PC-3 (cell line): ENCODE results near the gene TGFB1I1. TPM values are rescaled to one million over a fixed set of nuclear protein-coding genes. Genes with fewer than 3 reads are reported as not detected.

Source experiments
- ATAC-seq: fragments of 200-7000 bp; cut with Tn5 transposase; 2 replicates; pipeline ENCODE4 v1.9.1; 2020; ENCODE audit warnings: mild to moderate bottlenecking, moderate library complexity
- BruUV-seq: library from RNA; stranded (reverse); fragments of 400-500 nt; replicated peaks from 2 replicates; lab custom pipeline; 2021; lab: Mats Ljungman, UMichigan
- CTCF ChIA-PET: fragments of 300-600 bp; sonication (Branson Sonifier 250); formaldehyde crosslinking; loops from one replicate; lab custom pipeline; 2022; ENCODE audit warnings: antibody characterized with exemption; lab: Charles Lee
- POLR2A ChIA-PET: fragments of 300-600 bp; sonication (Branson Sonifier 250); formaldehyde crosslinking; loops from one replicate; lab custom pipeline; 2022; ENCODE audit warnings: antibody characterized with exemption; ENCODE audit not compliant: unreplicated experiment; lab: Charles Lee
- DNase-seq: peaks from one replicate; pipeline ENCODE4 v3.0.0-alpha.2; 2015
- H2AFZ ChIP-seq: fragments of 300-600 bp; sonication (generic); 2 replicates; pipeline ENCODE4 v1.6.0; 2016; ENCODE audit warnings: antibody characterized with exemption, low read length
- H3F3A ChIP-seq: fragments of 300-600 bp; sonication (generic); one replicate; pipeline ENCODE4 v1.6.0; 2017; ENCODE audit warnings: antibody characterized with exemption, low read length, control low read depth, mild to moderate bottlenecking; ENCODE audit not compliant: unreplicated experiment
- H3K27ac ChIP-seq: fragments of 300-600 bp; sonication (generic); 2 replicates; pipeline ENCODE4 v1.5.1; 2016; ENCODE audit warnings: mild to moderate bottlenecking, low read length
- H3K27me3 ChIP-seq: fragments of 300-600 bp; sonication (generic); 2 replicates; pipeline ENCODE4 v1.6.1; 2016; ENCODE audit warnings: low read length, mixed read lengths
- H3K36me3 ChIP-seq: fragments of 300-600 bp; sonication (generic); 2 replicates; pipeline ENCODE4 v1.6.1; 2016; ENCODE audit warnings: low read depth, mixed run types, low read length, mixed read lengths
- H3K4me1 ChIP-seq: fragments of 300-600 bp; sonication (generic); 2 replicates; pipeline ENCODE4 v1.5.1; 2016; ENCODE audit warnings: low read length; ENCODE audit not compliant: insufficient read depth
- H3K4me2 ChIP-seq: fragments of 300-600 bp; sonication (generic); 2 replicates; pipeline ENCODE4 v1.6.0; 2016; ENCODE audit warnings: low read length
- H3K4me3 ChIP-seq: fragments of 300-600 bp; sonication (generic); 2 replicates; pipeline ENCODE4 v1.5.1; 2016; ENCODE audit warnings: mild to moderate bottlenecking, low read length, mixed read lengths
- H3K79me2 ChIP-seq: fragments of 300-600 bp; sonication (generic); 2 replicates; pipeline ENCODE4 v1.6.1; 2017; ENCODE audit warnings: low read length, mixed read lengths
- H3K9ac ChIP-seq: fragments of 300-600 bp; sonication (generic); 2 replicates; pipeline ENCODE4 v1.6.0; 2016; ENCODE audit warnings: mild to moderate bottlenecking, low read length
- H3K9me2 ChIP-seq: fragments of 300-600 bp; sonication (generic); replicated peaks from 2 replicates; pipeline ENCODE4 v1.6.1; 2016; ENCODE audit warnings: mixed run types, low read length, mixed read lengths
- H3K9me3 ChIP-seq: fragments of 300-600 bp; sonication (generic); 2 replicates; pipeline ENCODE4 v1.6.1; 2016; ENCODE audit warnings: low read length, mixed read lengths
- H4K20me1 ChIP-seq: fragments of 300-600 bp; sonication (generic); 2 replicates; pipeline ENCODE4 v1.6.1; 2016; ENCODE audit warnings: low read length, mixed read lengths
- CTCF ChIP-seq: fragments of 300-600 bp; sonication (generic); conservative IDR thresholded peaks from 2 replicates; pipeline ENCODE4 v1.5.1; 2017; ENCODE audit warnings: antibody characterized with exemption, low read depth, mild to moderate bottlenecking, low read length
- EZH2 ChIP-seq: fragments of 300-600 bp; sonication (generic); IDR thresholded peaks from one replicate; pipeline ENCODE4 v1.6.1; 2017; ENCODE audit warnings: antibody characterized with exemption, mild to moderate bottlenecking, low read length; ENCODE audit not compliant: unreplicated experiment
- EZH2phosphoT487 ChIP-seq: fragments of 300-600 bp; sonication (generic); IDR thresholded peaks from 2 replicates; pipeline ENCODE4 v1.6.1; 2018; ENCODE audit warnings: mild to moderate bottlenecking, antibody characterized with exemption, low read length, borderline replicate concordance
- intact Hi-C: fragments of 100-400 bp; cut with micrococcal nuclease; formaldehyde crosslinking; loops from 2 replicates; pipeline ENCODE4 v1.9.0; 2023
- total RNA-seq: library from RNA; depleted of rRNA; stranded (reverse); fragments of >200 nt; gene quantifications from 2 replicates; pipeline ENCODE4 v1.2.3, GENCODE V29; 2014

The TGFB1I1 gene
- total RNA-seq, 1 experiment from 2014 or later = 11.2 TPM

- DNase-seq (no peak), ATAC-seq (no peak)
- Histone ChIP-seq H3K4me3 (peak overlapping the region; percentile 77), H2AFZ (peak overlapping the region; percentile 91), H3K79me2 (peaks cover 17% of the 10 kb centered on the region; the same call in 1 of the 2 replicates), H3K27me3 (no peaks in the 10 kb centered on the region), H3K27ac (no peak overlapping the region), H3K9me2 (no peaks in the 10 kb centered on the region), H3K9me3 (no peaks in the 10 kb centered on the region), H3K36me3 (no peaks in the 10 kb centered on the region), H3F3A (no peaks in the 10 kb centered on the region), H3K4me1 (peaks cover 18% of the 10 kb centered on the region), H3K9ac (peak overlapping the region; percentile 96), H4K20me1 (no peaks in the 10 kb centered on the region), H3K4me2 (peak overlapping the region; percentile 78)
- POLR2A ChIA-PET = no interaction called here
- no TSS peak for BruUV-seq
- intact Hi-C loops = loop anchor here (2.0 to 10.0 kb wide), 3 partner anchors 239 to 386 kb away; partner anchors contain the start of genes PYCARD, ZNF646 and ZNF668
- TF ChIP-seq EZH2 = no peak
- TF ChIP-seq EZH2phosphoT487 = no peak
- no peak for TF ChIP-seq CTCF
- CTCF ChIA-PET = no interaction called here
Observed at GRCh38 chr16:31458073-31458843, 13.7 kb upstream of the TGFB1I1 start.

DNA sequence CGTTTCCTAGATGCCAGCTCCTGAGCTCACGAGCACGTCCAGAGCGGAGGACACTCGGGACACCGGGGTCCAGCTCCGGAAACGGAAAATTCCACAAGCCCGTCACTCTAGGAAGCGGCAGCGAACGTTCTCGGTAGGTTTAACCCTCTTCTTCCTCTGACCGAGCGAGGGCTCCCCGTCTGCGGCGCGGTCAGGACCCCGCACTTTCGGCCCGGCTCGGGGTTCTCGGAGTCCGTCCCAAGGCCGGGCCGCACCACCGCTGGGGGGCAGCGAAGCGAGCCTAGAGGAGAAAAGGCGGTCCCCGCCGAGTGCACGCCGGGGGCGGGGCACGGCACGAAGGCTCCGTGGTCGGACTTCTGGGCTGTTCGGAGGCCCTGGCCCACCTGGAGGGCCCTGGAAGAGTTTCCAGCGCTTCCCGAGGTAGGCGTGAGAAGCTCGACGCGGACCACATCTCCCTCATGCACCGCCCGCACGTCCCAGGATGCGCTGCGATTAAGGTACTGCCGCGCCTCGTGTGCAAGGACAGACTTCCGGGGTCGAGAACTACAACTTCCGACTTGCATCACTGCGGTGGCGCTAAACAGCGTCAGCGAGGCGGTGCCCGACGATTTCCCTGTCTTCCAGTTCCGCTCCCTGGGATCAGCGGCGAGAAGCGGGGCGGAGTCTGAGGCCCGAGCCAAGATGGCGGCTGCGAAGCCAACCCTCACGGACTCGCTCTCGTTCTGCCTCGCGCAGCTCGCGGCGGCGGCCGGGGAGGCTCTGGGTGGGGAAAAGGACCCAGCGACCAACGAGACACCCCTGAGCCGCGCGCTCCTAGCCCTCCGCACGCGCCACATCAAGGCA, 12.9 kb upstream of the TGFB1I1 start, which contains the start of gene ARMC5:
Gene ARMC5 (plus strand): TSS at position 658 of the 843 bp plus-strand sequence. CDS start 24 bp downstream, at position 682.
- intact Hi-C loops = loop anchor here (2.0 to 10.0 kb wide), 3 partner anchors 238 to 387 kb away; partner anchors contain the start of genes PYCARD, ZNF646 and ZNF668

More for the DNA sequence above, 12.9 kb upstream of the TGFB1I1 start, which contains the start of gene ARMC5:
- ChIA-PET CTCF (no interaction called here), POLR2A (no interaction called here)
- ATAC-seq (peak; percentile 84), DNase-seq (peak; percentile 90)
- peak within 1 kb of the TSS; percentile 91 for H3K4me2 ChIP-seq
- no peaks in the 10 kb centered on the region for H3K9me3 ChIP-seq
- peak within 1 kb of the TSS; percentile 91 for H2AFZ ChIP-seq
- peak within 1 kb of the TSS; percentile 94 for H3K27ac ChIP-seq
- TF ChIP-seq CTCF (no peak; the same call in 1 of the 2 replicates), EZH2phosphoT487 (no peak), EZH2 (no peak)
- H3K9me2 ChIP-seq = no peaks in the 10 kb centered on the region
- H3K79me2 ChIP-seq = peaks cover 17% of the 10 kb centered on the region; the same call in 1 of the 2 replicates
- no peaks in the 10 kb centered on the region for H3K36me3 ChIP-seq
- no peaks in the 10 kb centered on the region for H3F3A ChIP-seq
- H3K27me3 ChIP-seq = no peaks in the 10 kb centered on the region
- H3K4me1 ChIP-seq = peaks cover 13% of the 10 kb centered on the region
- peak within 1 kb of the TSS; percentile 77 for H3K4me3 ChIP-seq
- H3K9ac ChIP-seq = peak within 1 kb of the TSS; percentile 96
- no peaks in the 10 kb centered on the region for H4K20me1 ChIP-seq
- BruUV-seq = TSS peak; percentile 49
